Epidermal melanocyte (primary cell): ENCODE data around the gene CRIP1.

Experiments used
- DNase-seq: peaks from one replicate; pipeline ENCODE4 v3.0.0; 2011; ENCODE audit warnings: low spot score; ENCODE audit not compliant: insufficient read length

Gene CRIP1

GRCh38 chr14:105480199-105480746 is 6.4 kb upstream of the CRIP1 start:
- DNase-seq: no peak

GRCh38 chr14:105480807-105481801 is 5.6 kb upstream of the CRIP1 start:
- peak; percentile 98 for DNase-seq

- peak; percentile 99 for DNase-seq
These were observed 4.7 kb upstream of the CRIP1 start for GRCh38 chr14:105481886-105482457.

GRCh38 chr14:105482486-105483110 is 4.1 kb upstream of the CRIP1 start:
- no peak for DNase-seq

GRCh38 chr14:105483300-105484068 is 3.2 kb upstream of the CRIP1 start:
- DNase-seq: no peak

GRCh38 chr14:105484069-105484996 is 2.4 kb upstream of the CRIP1 start:
- no peak for DNase-seq

- no peak for DNase-seq
These were observed 1.7 kb upstream of the CRIP1 start for GRCh38 chr14:105484997-105485393.

GRCh38 chr14:105485739-105486162 is 935 bp upstream of the CRIP1 start:
- DNase-seq: no peak

- DNase-seq: no peak
These were observed 325 bp downstream of the CRIP1 start for GRCh38 chr14:105486974-105487448.

GRCh38 chr14:105487449-105487985 is 831 bp downstream of the CRIP1 start:
- DNase-seq: no peak

- DNase-seq: no peak
These were observed 1.5 kb downstream of the CRIP1 start for GRCh38 chr14:105487986-105488777.

GRCh38 chr14:105488781-105489541 is 2.3 kb downstream of the CRIP1 start:
- no peak for DNase-seq

- no peak for DNase-seq
These were observed 3.0 kb downstream of the CRIP1 start for GRCh38 chr14:105489542-105490266.

GRCh38 chr14:105490267-105490571 is 3.5 kb downstream of the CRIP1 start:
- no peak for DNase-seq

GRCh38 chr14:105490572-105491365 is 4.1 kb downstream of the CRIP1 start, which contains the start of gene TEDC1:
Gene TEDC1 (plus strand): TSS chr14:105491246. CDS start chr14:105491376, 130 bp downstream.
- DNase-seq: peak; percentile 99

GRCh38 chr14:105491366-105491973 is 4.8 kb downstream of the CRIP1 start:
- no peak for DNase-seq
